H1 (cell line): ENCODE data around the gene PRIMPOL. TPM values are rescaled to one million over a fixed set of nuclear protein-coding genes. Genes with fewer than 3 reads are reported as not detected.

ENCODE experiments used
- ATF2 ChIP-seq: IDR thresholded peaks from 2 replicates; pipeline ENCODE4 v1.6.1; 2012; ENCODE audit warnings: low read length, inconsistent platforms
- POLR2A ChIP-seq, 2 experiments: IDR thresholded peaks; 1 replicate in 1 of 2; 2 replicates in 1 of 2; pipeline ENCODE4 v1.6.1; 2011; ENCODE audit warnings: low read depth in 2 of 2, low read length in 2 of 2, mild to moderate bottlenecking in 2 of 2; ENCODE audit errors: control extremely low read depth in 1 of 2
- SP1 ChIP-seq: IDR thresholded peaks from 2 replicates; pipeline ENCODE4 v1.6.1; 2011; ENCODE audit warnings: low read depth, low read length
- SP4 ChIP-seq: IDR thresholded peaks from 2 replicates; pipeline ENCODE4 v1.6.1; 2012; ENCODE audit warnings: low read length, inconsistent platforms
- polyA plus RNA-seq, 7 experiments: library from polyadenylated mRNA; depleted of rRNA in 3 of 7; stranded (reverse) in 5 of 7; unstranded in 2 of 7; fragments of >200 nt in 5 of 7; fragments of 200-250 nt in 2 of 7; gene quantifications; 1 replicate in 5 of 7; 2 replicates in 1 of 7; 4 replicates in 1 of 7; pipeline versions ENCODE4 v1.2.1 to v1.2.3, GENCODE V29; 2011 to 2013; ENCODE audit warnings: missing spikeins in 2 of 7, mixed read lengths in 2 of 7
- total RNA-seq: library from RNA; stranded (reverse); fragmentation: NEBNext Ultra II Directional; extraction: Animal tissue kit (Norgen Biotek cat#: 25700); gene quantifications from 2 replicates; pipeline ENCODE4 v1.2.1, GENCODE V29; 2021

PRIMPOL gene
- total and polyA plus RNA-seq, 2 of the 8 experiments (the other 6 are each of a cell fraction or from before 2014, with no cell fraction given): 4.4 to 6.7 TPM

GRCh38 chr4:184721254-184721653 is 71.7 kb downstream of the PRIMPOL start (continued):
- TF ChIP-seq SP4 (no peak), ATF2 (no peak), POLR2A (IDR thresholded peaks at IDR 0.05; ENCODE audit: control extremely low read depth in 1 of 2, low read depth in 2 of 2, low read length in 2 of 2) (no peak), SP1 (no peak)
